GM12891 (cell line): Measurements from ENCODE around the gene PCK2.

ENCODE experiments used
- POLR2AphosphoS5 ChIP-seq: IDR thresholded peaks from 2 replicates; pipeline ENCODE4 v1.6.1; 2011; ENCODE audit warnings: low read depth, low read length, control low read depth
- TAF1 ChIP-seq: IDR thresholded peaks from 2 replicates; pipeline ENCODE4 v1.6.1; 2011; ENCODE audit warnings: low read depth, low read length, control low read depth

DNA sequence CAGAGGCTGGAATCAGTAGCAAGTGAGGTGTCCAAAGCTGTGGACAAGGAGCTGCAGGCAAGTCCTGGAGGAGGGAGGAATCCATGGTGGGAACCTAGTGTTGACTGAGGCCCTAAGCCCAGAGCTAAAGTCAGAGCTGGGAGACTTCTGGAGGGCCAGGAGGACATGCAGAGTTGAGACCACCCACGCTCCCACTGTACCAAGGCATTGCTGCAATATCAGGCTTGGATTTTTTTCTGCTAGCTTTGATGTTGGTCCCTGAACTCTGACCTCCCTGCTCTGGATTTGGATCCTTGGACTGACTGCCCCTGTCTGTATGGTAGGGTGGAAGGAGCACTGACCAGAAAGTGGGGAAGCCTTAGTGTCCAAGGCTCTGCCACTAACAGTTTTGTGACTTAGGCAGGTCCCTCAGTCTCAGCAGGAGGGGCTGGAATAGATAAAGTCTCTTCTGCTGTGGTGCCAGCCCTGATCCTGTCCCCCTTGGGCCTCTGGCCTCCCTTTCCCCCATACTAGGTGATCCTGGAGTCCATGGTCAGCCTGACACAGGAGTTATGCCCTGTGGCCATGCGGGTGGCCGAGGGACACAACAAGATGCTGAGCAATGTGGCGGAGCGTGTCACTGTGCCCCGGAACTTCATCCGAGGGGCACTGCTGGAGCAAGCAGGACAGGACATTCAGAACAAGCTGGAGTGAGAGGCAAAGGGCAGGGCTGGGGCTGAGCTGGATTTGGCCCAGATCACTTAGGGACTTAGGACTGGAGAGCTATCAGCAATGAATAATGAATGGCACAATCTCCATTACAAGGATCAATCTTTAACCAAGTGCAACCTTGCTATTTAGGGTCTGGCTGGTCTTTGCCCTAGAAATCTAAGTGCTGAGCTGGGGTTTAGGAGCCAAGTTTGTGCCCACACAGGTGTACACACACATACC lies 32.9 kb upstream of the PCK2 start:
- TF ChIP-seq TAF1 (no peak), POLR2AphosphoS5 (no peak)
